Urinary bladder (tissue), 4 donors: ENCODE measurements around the gene GHDC. TPM values are rescaled to one million over a fixed set of nuclear protein-coding genes. Genes with fewer than 3 reads are reported as not detected.
"Not testable (repeated sequence)": the region's sequence is repeated elsewhere in the genome, so short reads cannot be mapped to it uniquely, and the experiment has no call there.

Experiments
- DNase-seq: peaks from one replicate; pipeline ENCODE4 v3.0.0-alpha.2; 2015; ENCODE audit errors: extremely low spot score
- H3K27ac ChIP-seq: one replicate; pipeline ENCODE4 v1.5.1; 2013; ENCODE audit warnings: low read depth, mild to moderate bottlenecking, moderate library complexity
- H3K36me3 ChIP-seq: one replicate; pipeline ENCODE4 v1.6.1; 2013; ENCODE audit warnings: mild to moderate bottlenecking, moderate library complexity; ENCODE audit not compliant: insufficient read depth
- H3K4me1 ChIP-seq: one replicate; pipeline ENCODE4 v1.6.1; 2013; ENCODE audit warnings: mild to moderate bottlenecking, moderate library complexity; ENCODE audit not compliant: insufficient read depth
- H3K4me3 ChIP-seq: one replicate; pipeline ENCODE4 v1.5.1; 2013; ENCODE audit warnings: low read depth, low read length
- WGBS: extraction: QIAGEN DNeasy Blood & Tissue Kit; methylation state at CpG from one replicate; pipeline ENCODE4 v1.1.7; 2013; 5-methylcytosine and 5-hydroxymethylcytosine counted together
- polyA plus RNA-seq: library from polyadenylated mRNA; stranded (reverse); fragments of 200-250 nt; gene quantifications from one replicate; pipeline ENCODE4 v1.2.3, GENCODE V29; 2013
- total RNA-seq: library from RNA; depleted of rRNA; stranded (reverse); fragments of >200 nt; gene quantifications from one replicate; pipeline ENCODE4 v1.2.3, GENCODE V29; 2014
- donor health status: healthy with polysubstance abuse.
- donor health status: healthy.

The GHDC gene
- total and polyA plus RNA-seq, 2 donors, result 6.7 to 32.0 TPM

DNA sequence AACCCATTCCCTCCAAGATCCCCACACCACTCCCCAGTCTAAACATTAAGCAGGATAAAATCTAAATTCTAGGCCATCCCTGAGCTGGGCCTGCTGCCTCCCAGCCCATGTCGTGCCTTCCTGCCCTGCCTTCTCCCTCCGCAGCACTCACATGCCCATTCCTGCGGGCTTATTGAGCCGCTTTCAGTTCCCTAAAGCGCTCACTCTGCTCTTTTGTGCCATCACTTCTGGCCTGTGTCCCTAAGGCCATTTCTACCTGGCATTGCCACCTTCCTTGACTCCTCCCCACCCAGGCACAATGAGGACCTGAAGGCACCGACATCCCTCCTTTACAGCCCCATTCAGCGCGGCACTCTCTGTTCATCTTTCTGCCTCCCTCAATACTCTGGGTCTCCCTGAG is 26.5 kb downstream of the GHDC start:
- Histone ChIP-seq H3K27ac (no peak overlapping the region), H3K36me3 (no peaks in the 10 kb centered on the region), H3K4me3 (no peak overlapping the region), H3K4me1 (no peaks in the 10 kb centered on the region)
- WGBS, result 92% methylated on average over 8 of the region's 8 CpGs
- DNase-seq, result no peak

DNA sequence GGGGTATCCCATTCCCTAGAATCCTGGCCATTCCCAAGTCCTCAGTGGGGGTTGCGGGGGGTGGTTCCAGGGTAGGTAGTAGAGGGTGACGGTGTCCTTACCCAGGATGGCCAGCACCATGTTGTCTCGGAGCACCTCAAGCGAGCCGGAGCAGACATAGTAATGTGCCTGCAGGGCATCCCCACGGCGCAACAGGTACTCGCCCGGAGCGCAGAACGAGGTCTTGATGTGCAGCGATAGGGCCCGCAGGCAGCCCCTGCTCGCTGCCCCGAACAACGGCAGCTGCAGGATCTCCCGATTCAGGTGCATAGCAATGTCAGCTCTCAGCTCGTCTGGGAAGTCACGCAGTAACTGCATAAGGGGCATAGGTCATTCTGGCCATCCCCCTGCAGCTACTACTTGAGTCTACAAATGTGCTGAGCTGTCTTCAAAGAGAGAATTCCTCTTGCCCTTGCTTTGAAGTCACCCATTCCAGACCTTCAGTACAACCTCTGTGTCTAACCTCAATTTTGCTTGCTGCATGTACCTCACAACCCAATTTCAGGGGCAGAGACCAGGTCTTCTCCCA is 28.0 kb downstream of the GHDC start:
- H3K27ac ChIP-seq, result no peak overlapping the region
- WGBS, result 91% methylated on average over 19 of the region's 19 CpGs
- no peaks in the 10 kb centered on the region for H3K36me3 ChIP-seq
- DNase-seq, result no peak
- H3K4me1 ChIP-seq, result no peaks in the 10 kb centered on the region
- no peak overlapping the region for H3K4me3 ChIP-seq

- DNase-seq, result no peak
- no peak overlapping the region for H3K27ac ChIP-seq
- 78% methylated on average over 6 of the region's 6 CpGs for WGBS
- H3K4me1 ChIP-seq, result no peaks in the 10 kb centered on the region
- H3K4me3 ChIP-seq, result no peak overlapping the region
- H3K36me3 ChIP-seq, result no peaks in the 10 kb centered on the region
These were observed 28.5 kb downstream of the GHDC start for GRCh38 chr17:42165751-42166150.

DNA sequence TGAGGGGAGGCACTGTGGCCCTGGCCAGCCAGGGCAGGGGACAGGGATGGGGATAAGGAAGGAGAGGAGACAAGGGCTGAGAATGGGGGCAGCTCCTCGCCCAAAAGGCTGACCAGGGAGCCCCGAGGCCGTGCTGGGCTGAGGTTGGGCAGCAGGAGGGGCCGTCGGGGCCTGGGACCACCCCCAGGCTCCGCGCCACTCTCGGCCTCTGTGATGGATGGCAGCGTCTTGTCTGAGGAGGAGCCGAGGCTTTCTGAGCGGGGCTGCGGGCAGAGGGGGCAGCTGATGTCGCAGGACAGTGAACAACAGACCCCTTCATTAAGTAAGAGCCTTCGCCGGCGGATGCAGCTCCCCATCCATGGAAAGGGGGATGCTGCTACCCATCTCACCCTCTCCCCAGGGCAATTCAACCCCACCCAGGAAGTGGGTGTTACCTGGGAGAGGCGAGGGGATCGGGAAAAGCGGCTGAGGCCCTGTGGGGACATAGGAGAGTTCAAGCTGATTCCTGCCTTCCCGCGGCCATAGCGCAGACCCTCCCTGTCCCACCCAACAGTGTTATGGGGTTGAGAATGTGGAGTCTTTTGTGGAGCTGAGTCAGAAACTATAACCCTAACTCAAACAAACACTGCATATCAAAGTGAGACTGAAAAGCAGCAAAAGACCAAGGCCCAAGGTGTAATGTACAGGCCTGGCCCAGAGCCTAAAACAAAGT is 30.4 kb downstream of the GHDC start:
- DNase-seq, result no peak
- Histone ChIP-seq H3K27ac (no peak overlapping the region), H3K4me1 (no peaks in the 10 kb centered on the region), H3K4me3 (no peak overlapping the region), H3K36me3 (no peaks in the 10 kb centered on the region)
- 54% methylated on average over 22 of the region's 22 CpGs for WGBS

DNA sequence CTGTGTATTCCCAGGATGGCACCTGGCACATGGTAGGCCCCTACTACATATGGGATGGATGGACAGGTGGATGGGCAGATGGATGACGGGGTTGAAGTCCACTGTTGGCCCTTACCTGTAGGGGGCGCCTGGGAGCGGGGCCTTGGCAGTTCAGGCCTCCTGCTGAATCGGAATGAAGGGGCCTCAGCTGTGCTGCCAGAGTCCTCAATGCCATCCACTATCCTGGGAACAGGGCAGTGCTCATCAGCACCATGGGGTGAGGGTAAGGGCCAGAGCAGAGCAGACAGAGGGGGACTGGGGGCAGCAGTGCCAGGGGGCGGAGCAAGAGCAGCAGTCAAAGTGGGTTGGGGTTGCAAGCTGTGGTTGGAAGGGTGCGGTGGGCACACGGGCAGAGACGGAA is 31.2 kb downstream of the GHDC start:
- H3K4me1 ChIP-seq, result no peaks in the 10 kb centered on the region
- DNase-seq, result no peak
- WGBS, result 59% methylated on average over 8 of the region's 8 CpGs
- no peak overlapping the region for H3K4me3 ChIP-seq
- H3K36me3 ChIP-seq, result no peaks in the 10 kb centered on the region
- H3K27ac ChIP-seq, result no peak overlapping the region

DNA sequence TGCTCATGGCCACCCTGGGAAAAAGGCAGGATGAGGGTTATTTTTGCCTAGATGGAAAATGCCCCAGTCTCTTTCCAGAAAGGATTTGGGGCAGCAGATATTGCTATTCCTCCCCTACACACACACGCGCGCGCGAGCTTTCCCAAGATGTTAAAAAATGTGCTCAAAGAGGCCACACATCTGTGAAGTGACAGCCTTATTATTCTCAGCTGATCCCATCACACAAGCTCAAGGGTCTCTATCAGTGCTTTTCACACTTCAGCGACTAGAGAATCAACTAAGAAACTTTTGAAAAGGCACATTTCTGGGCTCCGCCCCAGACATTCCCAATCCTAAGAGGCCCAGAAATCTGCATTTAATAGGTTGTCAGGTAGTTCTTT is 33.8 kb downstream of the GHDC start:
- H3K36me3 ChIP-seq, result no peaks in the 10 kb centered on the region
- no peak overlapping the region for H3K4me3 ChIP-seq
- no peak overlapping the region for H3K27ac ChIP-seq
- H3K4me1 ChIP-seq, result no peaks in the 10 kb centered on the region
- DNase-seq, result no peak
- 65% methylated on average over 7 of the region's 7 CpGs for WGBS

- H3K4me3 ChIP-seq, result no peak overlapping the region
- no peak for DNase-seq
- no peak overlapping the region for H3K27ac ChIP-seq
- WGBS, result 68% methylated on average over 14 of the region's 14 CpGs
- H3K4me1 ChIP-seq, result no peaks in the 10 kb centered on the region
- no peaks in the 10 kb centered on the region for H3K36me3 ChIP-seq
These were observed 34.3 kb downstream of the GHDC start for GRCh38 chr17:42159796-42160530.

GRCh38 chr17:42155614-42156045 is 38.7 kb downstream of the GHDC start:
- Histone ChIP-seq H3K4me3 (peak overlapping the region; percentile 38), H3K36me3 (no peaks in the 10 kb centered on the region), H3K27ac (no peak overlapping the region), H3K4me1 (no peaks in the 10 kb centered on the region)
- WGBS, result 24% methylated on average over 17 of the region's 17 CpGs
- DNase-seq, result no peak

DNA sequence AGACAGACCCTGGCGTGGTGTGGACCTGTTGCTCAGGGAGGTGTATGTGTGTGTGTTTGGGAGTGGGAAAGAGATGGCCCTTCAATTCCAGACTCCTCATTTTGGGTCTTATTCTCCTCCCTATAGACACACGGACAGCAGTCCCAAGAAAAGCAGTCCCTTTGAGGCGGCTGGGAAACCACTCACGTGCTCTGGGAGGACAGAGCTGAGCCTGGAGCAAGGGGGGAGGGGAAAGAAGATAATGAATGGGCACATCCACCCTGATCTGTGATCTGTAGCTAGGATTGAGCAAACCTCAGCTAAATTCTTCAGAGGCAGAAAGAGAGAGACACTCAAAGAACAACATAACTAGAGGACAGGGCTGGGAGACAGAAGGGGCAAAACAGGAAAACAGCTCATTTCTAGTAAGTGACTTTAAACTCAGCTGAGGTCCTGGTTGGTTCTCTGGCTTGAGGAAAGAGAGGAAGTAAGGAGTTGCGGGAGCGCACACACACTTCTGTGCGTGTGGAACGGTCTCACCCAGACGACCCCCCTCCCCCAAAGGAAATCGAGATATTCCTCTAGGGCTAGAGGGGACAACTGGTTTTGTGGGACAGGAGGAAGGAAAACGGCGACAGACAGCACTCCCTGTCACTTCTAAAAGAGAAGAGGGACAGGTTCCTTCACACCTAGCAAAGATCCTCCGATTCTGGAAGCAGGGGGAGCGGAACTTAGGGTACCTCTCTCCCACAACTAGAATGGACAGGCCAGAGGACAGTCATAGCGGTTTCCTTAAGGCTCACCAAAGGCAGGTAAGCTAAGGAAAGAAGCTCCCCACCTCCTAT is 40.2 kb downstream of the GHDC start:
- H3K4me1 ChIP-seq, result no peaks in the 10 kb centered on the region
- DNase-seq, result no peak
- 6% methylated on average over 15 of the region's 15 CpGs for WGBS

DNA sequence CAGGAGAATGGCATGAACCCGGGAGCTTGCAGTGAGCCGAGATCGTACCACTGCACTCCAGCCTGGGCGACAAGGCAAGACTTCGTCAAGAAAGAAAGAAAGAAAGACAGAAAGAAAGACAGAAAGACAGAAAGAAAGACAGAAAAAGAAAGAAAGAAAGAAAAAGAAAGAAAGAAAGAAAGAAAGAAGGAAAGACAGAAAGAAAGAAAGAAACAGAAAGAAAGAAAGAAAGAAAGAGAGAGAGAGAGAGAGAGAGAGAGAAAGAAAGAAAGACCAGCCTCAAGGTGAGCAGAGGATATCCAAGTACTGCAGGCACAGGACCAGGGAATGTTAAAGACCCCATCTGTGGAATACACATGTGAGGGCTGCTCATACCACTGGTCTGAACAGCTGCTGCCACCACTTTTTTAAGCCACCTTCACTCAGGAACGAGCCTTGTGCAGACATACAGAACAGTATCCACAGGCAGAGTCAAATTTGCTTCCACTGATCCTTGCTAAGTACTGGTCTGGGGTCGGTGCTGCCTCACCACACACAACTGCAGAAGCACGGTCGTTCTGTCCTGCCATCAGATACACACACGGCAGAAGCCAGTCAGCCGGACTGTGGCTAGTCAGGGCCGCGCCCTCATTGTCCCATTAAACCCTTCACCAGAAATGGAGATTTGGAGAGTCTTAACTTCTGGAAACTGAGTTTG is 47.2 kb downstream of the GHDC start:
- Histone ChIP-seq H3K4me1 (no peaks in the 10 kb centered on the region), H3K36me3 (no peaks in the 10 kb centered on the region), H3K27ac (no peak overlapping the region), H3K4me3 (no peak overlapping the region)
- WGBS, result 89% methylated on average over 13 of the region's 13 CpGs
- no peak for DNase-seq

More for the DNA sequence above, 40.2 kb downstream of the GHDC start:
- Histone ChIP-seq H3K4me3 (peak overlapping the region; percentile 95), H3K27ac (peak overlapping the region; percentile 59), H3K36me3 (no peaks in the 10 kb centered on the region)

GRCh38 chr17:42143138-42143537 is 51.2 kb downstream of the GHDC start:
- WGBS, result 90% methylated on average over 4 of the region's 4 CpGs
- H3K4me1 ChIP-seq, H3K4me3 ChIP-seq, H3K27ac ChIP-seq, DNase-seq, H3K36me3 ChIP-seq: not testable (repeated sequence)

DNA sequence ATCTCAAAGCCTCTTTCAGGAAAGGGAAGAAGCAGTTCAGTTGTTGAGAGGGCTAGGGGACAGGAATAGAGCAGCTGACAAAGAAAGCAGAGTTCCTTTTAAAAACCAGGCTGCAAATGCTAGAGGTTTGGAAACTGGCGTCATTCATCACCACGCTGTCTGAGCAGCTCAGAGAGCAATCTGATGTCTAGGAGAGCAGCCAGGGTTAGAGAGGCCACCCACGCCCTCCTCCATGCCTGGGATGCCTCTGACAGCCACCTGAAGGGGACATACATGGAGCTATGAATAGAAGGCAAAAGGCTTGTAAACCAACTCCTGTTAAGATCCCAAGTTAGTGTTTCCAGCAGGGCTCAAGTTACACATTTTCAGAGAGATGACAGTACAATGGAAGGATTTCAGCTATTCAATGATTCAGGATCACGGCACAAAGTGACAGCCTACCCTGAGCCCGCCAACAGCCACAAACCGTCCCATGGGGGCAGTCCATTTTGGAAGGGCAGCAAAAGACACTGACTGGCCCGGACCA is 51.9 kb downstream of the GHDC start:
- 81% methylated on average over 7 of the region's 7 CpGs for WGBS
- Histone ChIP-seq H3K27ac (no peak overlapping the region), H3K4me3 (no peak overlapping the region), H3K36me3 (no peaks in the 10 kb centered on the region), H3K4me1 (no peaks in the 10 kb centered on the region)
- DNase-seq, result no peak

GRCh38 chr17:42141382-42141781 is 52.9 kb downstream of the GHDC start:
- peaks cover 3% of the 10 kb centered on the region for H3K4me1 ChIP-seq
- no peaks in the 10 kb centered on the region for H3K36me3 ChIP-seq
- no peak for DNase-seq
- 63% methylated on average over 8 of the region's 8 CpGs for WGBS
- H3K4me3 ChIP-seq, result no peak overlapping the region
- no peak overlapping the region for H3K27ac ChIP-seq
